ENCODE measurements around the gene GPR39.

The GPR39 gene

DNA sequence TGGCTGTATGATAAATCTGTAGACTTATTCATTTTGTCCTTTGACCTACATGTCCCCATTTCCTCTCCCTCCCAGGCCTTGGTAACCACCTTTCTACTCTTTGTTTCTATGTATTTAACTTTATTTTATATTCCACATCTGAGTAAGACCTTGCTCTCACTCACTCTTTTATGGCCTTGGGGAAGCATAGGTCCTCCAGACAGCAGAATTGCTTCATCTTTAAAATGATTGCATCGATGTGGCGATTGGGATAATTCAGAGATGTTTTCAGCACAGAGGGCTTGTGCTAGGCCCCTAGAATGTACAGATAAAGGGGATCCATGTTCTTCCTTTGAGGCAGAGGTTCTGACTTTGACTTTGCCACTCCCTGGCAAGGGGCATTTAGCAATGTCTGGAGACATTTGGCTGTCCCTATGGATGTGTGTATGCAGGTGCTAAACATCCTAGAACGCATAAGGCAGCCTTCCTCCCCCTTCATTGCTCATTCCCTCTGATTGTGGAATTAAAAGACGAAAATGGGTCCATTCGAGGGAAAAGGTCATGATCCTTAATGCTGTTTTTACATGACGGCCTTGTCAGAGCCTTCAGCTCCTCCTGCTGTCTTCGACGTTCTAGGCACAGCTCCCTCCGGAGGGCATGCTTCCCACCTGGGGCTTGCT is 1.2 kb upstream of the GPR39 start:
- DNase-seq = no peak

DNA sequence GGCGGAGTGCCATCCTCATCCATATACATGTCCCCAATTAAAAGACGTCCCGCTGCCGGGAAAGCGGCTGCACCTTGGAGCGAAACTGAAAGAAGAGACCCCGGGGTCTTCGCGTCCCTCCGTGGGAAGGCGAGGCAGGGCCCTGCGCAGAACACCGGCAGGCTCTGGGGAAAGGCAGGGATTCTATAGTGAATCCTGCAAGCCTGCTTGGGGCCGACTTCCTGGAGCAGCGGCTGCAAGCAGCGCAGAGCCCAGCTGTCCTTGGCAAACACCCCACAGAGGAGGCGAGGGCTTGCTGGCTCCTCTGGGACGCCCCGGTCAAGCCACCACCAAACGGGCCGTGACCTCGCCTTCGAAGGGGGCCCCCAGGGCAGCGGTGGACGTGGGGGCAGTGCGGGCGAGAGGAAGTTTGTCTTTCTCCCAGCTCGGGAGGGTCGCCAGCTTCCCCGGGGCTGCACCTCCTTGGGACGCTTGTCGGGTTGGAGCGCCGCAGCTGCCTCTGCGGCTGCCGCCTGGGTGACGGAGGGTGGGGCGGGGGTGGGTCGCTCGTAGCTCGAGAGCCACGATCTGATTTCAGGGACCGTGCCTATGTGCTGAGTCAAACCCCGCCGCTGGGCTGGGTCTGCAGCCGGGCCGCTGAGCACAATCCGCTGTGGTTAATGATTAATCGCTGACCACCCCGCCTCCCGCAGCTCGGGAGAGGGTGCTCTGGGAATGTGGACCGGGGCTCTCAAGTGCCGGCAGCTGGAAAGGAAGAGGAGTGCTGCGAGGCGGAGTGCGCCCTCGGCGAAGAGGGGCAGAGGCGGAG is 486 bp upstream of the GPR39 start:
- DNase-seq = no peak

DNA sequence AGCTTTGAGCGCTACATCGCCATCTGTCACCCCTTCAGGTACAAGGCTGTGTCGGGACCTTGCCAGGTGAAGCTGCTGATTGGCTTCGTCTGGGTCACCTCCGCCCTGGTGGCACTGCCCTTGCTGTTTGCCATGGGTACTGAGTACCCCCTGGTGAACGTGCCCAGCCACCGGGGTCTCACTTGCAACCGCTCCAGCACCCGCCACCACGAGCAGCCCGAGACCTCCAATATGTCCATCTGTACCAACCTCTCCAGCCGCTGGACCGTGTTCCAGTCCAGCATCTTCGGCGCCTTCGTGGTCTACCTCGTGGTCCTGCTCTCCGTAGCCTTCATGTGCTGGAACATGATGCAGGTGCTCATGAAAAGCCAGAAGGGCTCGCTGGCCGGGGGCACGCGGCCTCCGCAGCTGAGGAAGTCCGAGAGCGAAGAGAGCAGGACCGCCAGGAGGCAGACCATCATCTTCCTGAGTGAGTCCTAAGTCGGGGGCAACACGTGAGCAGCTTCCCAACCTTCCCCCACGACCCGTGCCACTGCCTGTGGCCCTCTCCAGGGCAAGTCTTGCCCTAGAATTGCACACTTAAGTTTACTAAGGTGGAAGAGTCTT is 928 bp downstream of the GPR39 start:
- no peak for DNase-seq

DNA sequence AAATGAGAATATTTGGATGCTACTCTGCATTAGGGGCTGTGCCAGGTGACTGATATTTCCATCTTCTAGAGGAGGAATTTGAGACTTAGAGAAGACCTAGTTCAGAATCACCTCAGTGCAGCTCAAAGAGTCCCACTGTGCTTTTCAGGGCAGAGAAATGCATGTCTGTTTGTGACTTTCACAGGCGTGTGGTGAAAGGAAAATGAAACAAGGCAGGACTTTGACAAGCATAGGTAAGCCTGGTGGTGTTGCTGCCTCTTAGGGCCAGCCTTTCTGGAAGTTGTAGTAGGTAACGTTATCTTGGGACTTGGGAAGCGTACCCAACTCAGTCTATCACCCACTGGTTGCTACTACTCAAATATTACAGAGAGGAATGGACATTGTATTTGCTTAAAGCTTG is 2.6 kb downstream of the GPR39 start:
- DNase-seq = no peak

DNA sequence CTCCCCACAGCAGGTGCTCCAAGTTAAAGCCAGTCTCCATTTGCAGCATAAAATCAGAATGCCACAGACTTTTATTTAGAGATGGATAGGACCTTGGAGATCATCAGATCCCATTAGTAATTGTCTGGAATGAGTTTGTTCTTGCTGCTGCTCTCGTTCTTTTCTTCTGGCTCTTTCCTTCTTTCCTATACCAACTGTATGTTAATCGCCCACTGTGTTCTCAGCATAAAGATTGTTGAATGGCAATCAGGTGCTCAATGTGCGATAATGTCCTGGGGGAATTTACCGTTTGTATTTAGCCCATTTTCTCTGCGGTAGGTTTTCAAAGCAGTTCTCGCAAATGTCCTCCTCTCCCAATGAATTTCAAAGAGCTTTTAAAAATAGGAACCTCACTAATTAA is 3.3 kb downstream of the GPR39 start:
- DNase-seq = no peak

DNA sequence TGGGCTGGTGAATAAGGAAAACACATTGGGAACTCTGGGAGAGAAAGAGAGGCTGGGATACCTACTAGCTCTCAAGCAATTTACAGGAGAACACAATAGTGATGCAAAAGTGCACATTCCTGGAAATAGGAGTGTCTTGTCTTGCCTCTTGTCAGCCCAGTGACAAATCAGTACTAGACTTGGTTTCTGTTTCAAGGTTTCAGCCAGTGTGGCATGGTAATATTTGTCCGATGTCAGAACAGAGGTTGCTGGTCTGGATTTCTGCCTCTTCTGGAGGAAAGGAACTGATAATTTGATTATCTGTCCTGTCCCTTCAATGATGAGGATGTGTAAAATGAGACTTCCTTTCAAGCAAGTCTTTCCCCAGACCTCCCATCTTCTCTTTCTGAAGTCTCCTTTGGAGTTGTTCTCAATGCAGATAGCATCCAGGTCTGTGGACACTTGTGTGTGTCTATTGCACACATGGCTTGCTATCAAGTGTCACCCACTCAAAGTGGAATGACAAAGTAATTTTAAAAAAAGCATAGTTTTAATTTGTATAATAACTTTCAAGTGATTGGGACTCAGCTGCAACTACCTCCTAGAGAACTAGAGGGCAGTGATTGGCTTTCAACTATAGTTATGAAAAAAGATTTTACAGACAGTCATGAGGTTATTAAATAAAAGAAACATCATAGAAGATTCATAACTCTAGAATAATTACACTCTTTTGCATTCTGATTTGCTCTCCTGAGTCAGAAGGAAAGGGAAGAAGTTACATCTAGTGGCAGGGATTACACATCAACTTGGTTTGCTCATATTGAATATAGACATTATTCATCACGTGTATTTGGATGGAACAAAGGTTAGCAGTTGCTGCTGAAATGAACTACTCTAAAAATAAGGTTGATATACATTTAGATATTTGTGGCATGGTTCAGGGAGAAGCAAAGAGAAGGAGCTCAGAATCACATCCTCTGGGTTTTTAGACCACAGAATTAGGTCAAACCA is 4.5 kb downstream of the GPR39 start:
- no peak for DNase-seq

DNA sequence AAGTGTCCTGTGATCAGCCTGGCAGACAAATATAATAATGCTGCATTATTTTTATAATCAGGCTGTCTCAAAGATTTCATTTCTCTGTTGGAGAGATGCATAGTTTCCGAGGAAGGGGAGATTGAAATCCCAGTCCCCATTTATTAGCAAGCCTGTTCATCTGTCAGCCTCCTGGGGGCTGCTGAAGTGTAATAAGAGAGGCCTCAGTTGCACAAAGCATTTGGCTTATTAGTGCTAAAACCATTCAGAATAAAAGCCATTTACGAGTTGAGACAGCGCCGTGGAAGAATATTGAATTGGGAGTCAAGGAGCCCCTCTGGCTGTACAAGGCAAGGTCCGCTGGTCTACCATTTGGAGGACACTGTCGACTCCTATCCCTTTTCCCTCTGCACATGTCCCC is 6.1 kb downstream of the GPR39 start:
- DNase-seq = no peak

DNA sequence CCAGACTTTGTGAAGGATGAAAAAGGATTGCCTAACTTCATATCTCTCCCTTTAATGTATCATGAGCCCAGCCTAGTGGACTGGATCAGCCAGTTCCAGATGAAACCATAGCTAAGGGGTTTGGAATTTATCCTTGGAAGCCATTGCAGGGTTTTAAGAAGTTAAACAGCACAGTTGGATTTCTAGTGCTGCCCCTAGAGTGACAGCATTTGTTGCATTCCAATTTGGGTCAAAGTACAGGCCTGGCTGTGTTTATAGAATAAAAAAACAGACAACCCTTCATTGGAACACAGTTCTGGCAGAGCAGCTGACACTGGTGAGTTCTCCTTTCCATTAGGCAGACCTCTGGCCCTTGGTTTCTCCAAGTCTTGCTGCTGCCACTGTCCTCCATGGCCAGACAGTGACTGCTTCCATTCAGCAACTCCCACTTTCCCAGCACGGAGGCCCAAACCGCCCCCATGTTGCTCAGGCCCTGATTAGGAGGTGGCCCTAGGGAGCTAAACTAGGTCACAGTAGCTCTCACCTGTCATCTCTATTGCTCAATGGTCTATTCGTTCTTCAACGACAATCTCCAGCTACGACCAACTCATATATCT is 8.0 kb downstream of the GPR39 start:
- DNase-seq = no peak

DNA sequence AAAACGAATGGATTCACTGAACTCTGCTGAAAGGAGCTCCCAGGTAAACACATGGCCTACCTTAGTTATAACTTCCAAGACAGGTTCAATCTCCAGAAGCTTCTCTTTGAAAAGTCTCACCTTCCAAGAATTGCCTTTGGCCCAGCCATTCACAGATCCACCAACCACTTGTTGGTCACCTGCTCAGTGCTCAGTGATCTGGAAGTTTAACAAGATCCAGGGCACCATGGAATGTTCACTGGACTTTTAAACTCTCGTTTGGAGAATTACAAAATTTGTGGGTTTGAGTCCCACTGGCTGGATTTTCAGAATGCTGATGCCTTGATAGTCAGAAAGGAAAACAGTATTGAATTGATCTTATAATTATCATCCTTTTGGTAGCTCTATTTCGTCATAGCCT is 9.4 kb downstream of the GPR39 start:
- DNase-seq = no peak

DNA sequence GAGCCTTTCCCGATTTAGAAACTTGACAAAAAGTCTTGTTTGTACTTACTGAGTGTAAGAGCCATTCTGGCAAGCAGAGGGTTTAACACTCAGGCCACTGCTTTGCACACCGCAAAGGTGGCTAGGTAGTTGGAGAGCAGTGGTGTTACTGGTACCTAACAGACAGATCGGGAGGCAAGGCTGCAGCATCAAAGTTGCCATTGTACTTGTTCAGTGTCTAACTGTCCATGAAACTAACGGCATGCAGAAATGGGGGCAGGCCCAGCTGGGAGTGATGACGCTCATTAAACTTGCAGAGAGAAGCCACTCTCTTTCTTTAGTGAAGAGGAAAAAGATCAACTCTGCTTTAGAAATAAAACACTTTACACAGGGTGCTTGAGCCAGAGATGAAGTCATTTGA is 10.1 kb downstream of the GPR39 start:
- DNase-seq = no peak

DNA sequence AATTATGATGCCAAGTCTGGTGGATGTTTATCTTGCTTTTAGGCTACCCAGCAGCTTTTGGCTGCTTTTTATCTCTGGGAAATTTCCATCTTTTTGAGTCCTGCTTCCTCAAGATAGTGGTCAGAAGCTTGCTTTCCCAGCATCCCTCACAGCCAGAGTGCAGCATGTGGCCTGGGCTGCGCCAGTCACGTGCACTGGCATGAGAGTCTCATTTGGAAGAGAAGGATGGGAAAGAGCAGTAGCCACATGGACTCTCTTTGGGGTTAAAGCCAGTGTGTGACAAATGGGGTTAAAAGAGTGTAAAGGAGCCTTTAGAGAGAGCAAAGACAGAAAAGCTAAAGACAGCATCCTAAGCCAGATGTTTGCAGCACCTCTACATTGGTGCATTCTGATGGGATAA is 12.7 kb downstream of the GPR39 start:
- no peak for DNase-seq

DNA sequence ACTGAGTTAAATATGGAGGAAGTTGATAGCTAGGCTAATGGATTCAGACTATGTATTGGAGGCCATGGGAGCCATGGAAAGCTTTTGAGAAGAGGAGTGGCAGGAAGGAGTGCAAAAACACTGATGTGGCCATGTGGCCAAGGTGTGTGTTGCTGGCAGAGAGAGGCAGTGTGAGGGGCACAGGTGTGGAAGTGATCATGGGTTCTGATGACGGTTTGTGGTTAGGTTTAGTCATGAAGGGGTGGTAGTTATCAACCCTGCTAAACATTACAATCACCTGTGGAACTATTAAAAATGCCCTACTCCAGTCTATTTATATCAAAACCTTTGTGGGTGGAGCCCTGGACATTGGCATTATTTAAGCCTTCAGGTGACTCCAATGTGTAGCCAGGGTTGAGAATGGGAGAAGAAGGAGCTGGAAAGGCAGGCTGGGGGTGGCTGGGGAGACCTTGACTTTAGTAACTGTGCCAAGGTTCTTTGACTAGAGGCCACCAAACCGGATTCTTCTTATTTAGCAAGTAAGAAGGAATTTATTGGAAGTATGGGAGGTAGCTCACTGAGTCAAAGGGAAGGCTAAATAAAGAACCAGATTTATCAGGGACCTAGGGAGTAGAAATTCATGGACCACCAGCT is 13.5 kb downstream of the GPR39 start:
- DNase-seq = no peak

DNA sequence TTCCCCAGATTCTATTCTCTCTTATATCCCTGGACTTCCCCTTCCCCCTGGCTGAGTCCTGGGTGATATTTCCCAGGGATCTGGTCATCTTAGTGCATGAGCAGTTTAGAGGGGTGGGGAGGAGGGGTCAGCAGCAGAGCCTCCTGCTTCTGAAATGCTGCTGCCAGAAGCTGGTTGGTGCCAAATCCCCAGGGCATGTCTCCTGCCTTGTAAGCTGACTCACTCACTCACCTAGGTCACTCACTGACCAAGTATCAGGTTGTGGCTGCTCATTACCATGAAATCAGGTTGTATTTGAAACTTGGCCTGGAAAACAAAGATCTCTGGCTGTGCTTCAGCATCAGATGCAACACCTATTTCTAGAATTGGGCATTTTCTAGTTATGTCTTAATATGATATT is 14.3 kb downstream of the GPR39 start:
- no peak for DNase-seq

DNA sequence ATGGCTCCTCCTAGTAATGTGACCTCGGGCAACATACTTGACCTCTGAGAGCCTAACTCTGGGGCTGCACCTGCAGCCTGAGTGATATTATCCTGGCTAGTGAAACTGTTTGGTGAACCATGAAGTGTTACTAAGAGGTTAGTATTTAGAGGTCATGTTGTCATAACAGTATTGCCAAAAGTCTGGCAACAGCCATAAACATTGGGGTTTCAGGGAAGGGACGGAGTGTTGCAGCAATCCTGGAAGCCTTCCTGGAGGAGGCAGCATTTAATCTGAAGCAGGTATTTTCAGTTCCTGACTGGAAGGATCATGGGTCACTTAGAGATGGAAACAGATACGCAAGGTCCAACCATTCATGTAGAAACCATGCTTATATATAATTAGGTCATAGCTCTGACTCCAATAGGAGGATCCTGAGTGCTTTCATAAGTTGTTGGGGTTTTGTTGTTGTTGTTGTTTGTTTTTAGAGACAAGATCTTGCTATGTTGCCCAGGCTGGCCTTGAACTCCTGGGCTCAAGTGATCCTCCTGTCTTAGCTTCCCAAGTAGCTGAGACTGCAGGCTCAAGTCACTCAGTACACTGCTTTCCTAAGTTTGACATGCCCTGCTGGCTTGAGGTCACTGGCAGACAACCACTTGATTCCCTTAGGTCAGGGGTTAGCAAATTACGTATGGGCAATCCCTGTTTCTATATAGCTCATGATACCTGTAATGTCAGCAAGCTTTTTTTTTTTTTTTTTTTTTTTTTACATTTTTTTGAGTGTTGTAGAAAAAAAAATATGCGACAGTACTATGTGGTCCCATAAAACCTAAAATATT is 21.5 kb downstream of the GPR39 start:
- no peak for DNase-seq

DNA sequence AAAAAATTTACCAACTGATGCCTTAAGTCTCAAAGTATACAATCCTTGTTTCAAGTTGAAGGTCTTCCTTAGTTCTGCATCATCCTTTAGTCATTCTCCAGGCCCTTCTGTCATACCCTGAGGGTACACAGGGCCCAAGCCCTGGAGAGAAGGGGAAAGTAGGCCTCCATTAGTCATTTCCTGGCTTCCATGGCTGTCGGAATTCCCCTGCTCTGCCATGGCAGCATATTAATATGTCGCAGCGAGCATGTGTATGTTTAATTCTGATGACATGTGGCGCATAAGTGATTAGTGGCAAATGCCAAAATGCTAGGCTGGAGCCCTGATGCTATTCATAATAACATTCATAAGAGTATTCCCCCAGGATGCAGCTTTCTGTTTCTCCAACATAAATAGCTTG is 22.1 kb downstream of the GPR39 start:
- DNase-seq = no peak

DNA sequence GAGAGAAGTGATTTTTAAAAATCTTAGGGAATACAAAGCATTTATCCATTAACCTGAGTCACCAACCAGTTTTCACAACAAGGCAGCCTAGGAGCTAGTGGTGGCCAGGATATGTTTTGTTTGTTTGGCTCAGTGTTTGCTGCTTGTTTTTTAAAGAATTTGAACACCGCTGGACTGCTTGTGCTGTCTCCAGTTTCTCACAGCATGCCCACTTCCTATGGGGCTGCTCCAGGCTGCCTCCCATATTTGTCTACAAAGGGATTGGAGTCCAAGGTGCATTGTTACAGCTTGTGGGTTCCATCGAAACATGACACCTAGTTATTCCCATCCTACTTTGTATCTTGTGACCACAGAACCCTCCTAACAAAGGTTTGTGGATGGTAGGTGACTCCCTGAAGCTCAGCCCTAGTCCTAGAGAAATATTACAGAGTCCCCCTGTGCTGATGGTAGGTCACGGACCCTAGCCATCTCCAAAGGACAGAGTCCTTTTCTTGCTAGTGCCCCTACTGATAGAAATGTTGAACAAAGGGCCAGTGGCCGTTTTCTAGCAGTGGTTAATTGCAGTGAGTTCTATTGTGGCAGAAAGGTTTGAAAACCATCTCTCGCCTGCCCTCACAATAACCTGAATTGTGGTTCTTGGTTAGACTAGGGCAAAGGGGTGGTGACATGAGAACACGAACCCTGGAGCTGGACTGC is 23.2 kb downstream of the GPR39 start:
- no peak for DNase-seq

DNA sequence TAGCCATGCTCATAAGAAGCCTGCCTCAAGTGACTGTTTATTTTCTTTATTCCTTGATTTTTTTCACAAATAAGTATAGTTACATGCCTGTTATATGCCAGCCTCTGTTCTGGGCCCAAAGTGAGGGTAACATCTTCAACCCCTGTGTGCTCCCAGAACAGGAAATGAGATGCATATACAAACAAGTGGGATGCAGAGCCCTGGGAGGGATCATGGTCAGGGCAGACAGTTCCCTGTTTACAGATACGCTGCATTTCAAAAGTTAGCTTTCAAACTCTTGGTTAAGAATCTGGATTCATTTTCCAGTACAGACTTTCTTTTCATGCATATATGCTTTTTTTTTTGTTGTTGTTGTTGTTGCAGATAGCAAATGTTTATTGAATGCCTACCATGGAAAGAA is 24.4 kb downstream of the GPR39 start:
- DNase-seq = no peak

DNA sequence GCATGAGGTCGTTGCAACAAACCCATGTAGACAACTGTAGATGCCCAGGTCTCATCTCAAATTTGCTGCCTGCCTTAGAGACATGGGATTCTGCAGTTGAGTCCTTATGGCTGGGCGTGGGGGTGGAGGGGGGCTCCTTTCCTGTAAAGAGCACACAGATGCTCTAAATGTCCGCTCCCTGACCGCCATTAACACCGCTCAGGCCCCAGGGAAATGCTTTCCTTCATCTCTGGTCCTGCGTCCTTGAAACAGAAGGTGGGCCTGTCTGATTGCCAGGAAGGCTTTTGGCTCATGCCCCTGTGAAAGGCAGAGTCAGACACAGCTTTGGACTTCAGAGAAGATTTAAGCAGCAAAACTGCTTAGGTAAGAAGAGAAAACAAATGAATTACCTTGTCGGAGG is 25.7 kb downstream of the GPR39 start:
- no peak for DNase-seq

DNA sequence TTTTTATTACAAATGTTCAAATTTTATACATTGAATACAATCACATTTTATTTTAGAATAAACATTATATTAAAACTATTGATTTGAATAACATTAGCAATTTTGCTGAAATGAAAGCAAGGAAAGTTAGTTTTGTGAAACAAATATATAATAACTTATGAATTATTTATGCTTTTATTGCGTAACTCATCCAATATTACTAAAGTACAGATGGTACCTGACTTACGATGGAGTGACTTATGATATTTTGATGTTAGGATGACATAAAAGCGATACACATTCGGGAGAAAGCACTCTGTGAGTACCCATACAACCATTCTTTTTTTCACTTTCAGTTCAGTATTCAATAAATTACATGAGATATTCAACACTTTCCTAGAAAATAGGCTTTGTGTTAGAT is 26.5 kb downstream of the GPR39 start:
- no peak for DNase-seq

DNA sequence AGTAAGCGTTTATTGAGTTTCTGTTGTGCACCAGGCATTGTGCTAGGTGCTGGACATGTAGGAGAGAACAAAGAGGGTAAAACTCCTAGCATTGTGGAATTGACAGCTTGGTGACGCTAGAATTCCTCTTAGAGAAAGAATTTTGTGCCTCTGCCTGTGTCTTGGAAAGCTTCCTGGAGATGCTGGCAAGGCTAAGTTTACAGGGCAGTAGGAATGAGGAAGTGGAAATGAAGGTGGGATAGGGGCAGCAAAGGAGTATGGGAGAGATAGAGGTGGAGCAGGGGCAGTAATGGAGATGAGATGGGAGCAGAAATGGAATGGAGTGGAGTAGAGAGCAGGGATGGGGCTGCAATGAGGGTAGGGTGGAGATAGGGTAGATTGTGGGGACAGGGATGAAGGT is 29.8 kb downstream of the GPR39 start:
- no peak for DNase-seq

DNA sequence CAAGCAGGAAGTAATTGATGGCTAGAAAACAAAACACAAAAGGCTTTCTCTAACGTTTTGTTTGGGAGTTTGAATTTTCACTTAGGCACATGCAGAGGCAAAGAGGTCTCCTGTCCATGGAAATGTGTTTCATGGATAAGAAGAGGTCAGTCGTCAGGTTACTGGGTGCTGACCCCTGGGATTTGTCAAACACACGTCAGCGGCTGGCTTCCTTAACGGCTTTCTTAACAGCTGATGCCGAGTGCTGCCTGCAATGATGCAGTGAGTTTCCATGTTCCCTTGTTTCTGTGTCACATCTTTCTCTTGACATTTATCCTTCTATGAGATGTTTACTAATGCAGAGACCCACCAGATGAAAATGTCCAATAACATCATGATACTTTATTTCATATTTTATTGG is 31.7 kb downstream of the GPR39 start:
- DNase-seq = no peak
